ENCODE data around the gene EHMT1.

Gene EHMT1

GRCh38 chr9:137756045-137756744 lies 137.4 kb downstream of the EHMT1 start:
- H3K4me3 ChIP-seq (ENCODE audit: insufficient read depth, low read depth, low read length, poor library complexity, severe bottlenecking): no peak overlapping the region

GRCh38 chr9:137757139-137757538 lies 138.3 kb downstream of the EHMT1 start:
- no peak for DNase-seq
- Histone ChIP-seq H3K4me1 (ENCODE audit: control insufficient read depth, insufficient read depth, low read length, poor library complexity, severe bottlenecking) (peaks cover 10% of the 10 kb centered on the region), H3K4me3 (ENCODE audit: insufficient read depth, low read depth, low read length, poor library complexity, severe bottlenecking) (no peak overlapping the region), H3K36me3 (ENCODE audit: control insufficient read depth, insufficient read depth, low read length) (peaks cover 53% of the 10 kb centered on the region), H3K27me3 (replicated peaks; ENCODE audit: control insufficient read depth, insufficient read depth, low read length, poor library complexity, severe bottlenecking) (no peaks in the 10 kb centered on the region), H3K27ac (ENCODE audit: insufficient read depth, low read length, poor library complexity, severe bottlenecking) (no peak overlapping the region), H3K9me3 (ENCODE audit: control insufficient read depth, low read length) (peaks cover 5% of the 10 kb centered on the region)

More at GRCh38 chr9:137756045-137756744, 137.4 kb downstream of the EHMT1 start:
- DNase-seq: no peak
- peaks cover 10% of the 10 kb centered on the region for H3K4me1 ChIP-seq (ENCODE audit: control insufficient read depth, insufficient read depth, low read length, poor library complexity, severe bottlenecking)
- H3K36me3 ChIP-seq (ENCODE audit: control insufficient read depth, insufficient read depth, low read length): peaks cover 58% of the 10 kb centered on the region
- no peaks in the 10 kb centered on the region for H3K27me3 ChIP-seq (replicated peaks; ENCODE audit: control insufficient read depth, insufficient read depth, low read length, poor library complexity, severe bottlenecking)
- no peak overlapping the region for H3K27ac ChIP-seq (ENCODE audit: insufficient read depth, low read length, poor library complexity, severe bottlenecking)
- H3K9me3 ChIP-seq (ENCODE audit: control insufficient read depth, low read length): peaks cover 5% of the 10 kb centered on the region

DNA sequence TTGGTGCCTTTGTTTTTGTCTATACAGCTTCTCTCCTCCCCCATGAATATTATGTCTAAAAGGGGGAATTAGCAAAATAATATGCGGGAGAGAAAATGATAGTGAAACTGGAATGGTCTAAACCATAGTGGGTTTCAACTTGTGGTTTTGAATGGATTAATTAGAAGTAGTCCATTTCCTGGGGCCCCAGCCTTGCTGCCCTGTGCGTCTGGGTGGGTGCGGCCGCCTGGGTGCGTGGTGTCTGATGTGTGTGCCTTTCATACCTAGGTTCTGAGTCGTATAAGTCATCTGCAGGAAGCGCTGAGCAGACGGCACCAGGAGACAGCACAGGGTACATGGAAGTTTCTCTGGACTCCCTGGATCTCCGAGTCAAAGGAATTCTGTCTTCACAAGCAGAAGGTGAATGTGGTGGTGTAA lies 138.8 kb downstream of the EHMT1 start:
- no peak for DNase-seq
- peaks cover 53% of the 10 kb centered on the region for H3K36me3 ChIP-seq (ENCODE audit: control insufficient read depth, insufficient read depth, low read length)
- H3K27ac ChIP-seq (ENCODE audit: insufficient read depth, low read length, poor library complexity, severe bottlenecking): no peak overlapping the region

DNA sequence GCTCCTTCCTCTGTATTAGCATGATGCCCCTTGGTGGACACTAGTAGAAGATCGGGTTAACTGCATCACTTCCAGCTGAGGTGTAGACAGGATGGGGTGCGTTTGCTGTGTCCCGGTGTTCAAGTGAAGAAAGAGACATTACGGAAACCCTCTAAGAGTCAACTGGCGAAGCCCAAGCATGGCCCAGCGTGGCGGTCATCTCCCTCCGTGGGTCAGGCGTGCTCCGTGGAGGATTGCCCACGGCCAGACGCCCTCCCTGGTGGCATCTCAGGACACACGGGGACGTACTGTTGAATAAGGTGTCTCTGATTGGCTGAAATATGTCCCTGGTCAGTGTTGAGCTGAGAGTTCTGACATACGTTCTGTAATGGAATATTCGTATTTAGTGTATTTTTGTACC lies 139.3 kb downstream of the EHMT1 start:
- no peak for DNase-seq
- Histone ChIP-seq H3K27me3 (replicated peaks; ENCODE audit: control insufficient read depth, insufficient read depth, low read length, poor library complexity, severe bottlenecking) (no peaks in the 10 kb centered on the region), H3K4me1 (ENCODE audit: control insufficient read depth, insufficient read depth, low read length, poor library complexity, severe bottlenecking) (peaks cover 10% of the 10 kb centered on the region), H3K27ac (ENCODE audit: insufficient read depth, low read length, poor library complexity, severe bottlenecking) (no peak overlapping the region), H3K36me3 (ENCODE audit: control insufficient read depth, insufficient read depth, low read length) (peaks cover 53% of the 10 kb centered on the region), H3K9me3 (ENCODE audit: control insufficient read depth, low read length) (peaks cover 5% of the 10 kb centered on the region), H3K4me3 (ENCODE audit: insufficient read depth, low read depth, low read length, poor library complexity, severe bottlenecking) (no peak overlapping the region)

More for the DNA sequence above, 138.8 kb downstream of the EHMT1 start:
- H3K9me3 ChIP-seq (ENCODE audit: control insufficient read depth, low read length): peaks cover 5% of the 10 kb centered on the region
- H3K4me3 ChIP-seq (ENCODE audit: insufficient read depth, low read depth, low read length, poor library complexity, severe bottlenecking): peak overlapping the region; percentile 11
- no peaks in the 10 kb centered on the region for H3K27me3 ChIP-seq (replicated peaks; ENCODE audit: control insufficient read depth, insufficient read depth, low read length, poor library complexity, severe bottlenecking)
- peaks cover 10% of the 10 kb centered on the region for H3K4me1 ChIP-seq (ENCODE audit: control insufficient read depth, insufficient read depth, low read length, poor library complexity, severe bottlenecking)

DNA sequence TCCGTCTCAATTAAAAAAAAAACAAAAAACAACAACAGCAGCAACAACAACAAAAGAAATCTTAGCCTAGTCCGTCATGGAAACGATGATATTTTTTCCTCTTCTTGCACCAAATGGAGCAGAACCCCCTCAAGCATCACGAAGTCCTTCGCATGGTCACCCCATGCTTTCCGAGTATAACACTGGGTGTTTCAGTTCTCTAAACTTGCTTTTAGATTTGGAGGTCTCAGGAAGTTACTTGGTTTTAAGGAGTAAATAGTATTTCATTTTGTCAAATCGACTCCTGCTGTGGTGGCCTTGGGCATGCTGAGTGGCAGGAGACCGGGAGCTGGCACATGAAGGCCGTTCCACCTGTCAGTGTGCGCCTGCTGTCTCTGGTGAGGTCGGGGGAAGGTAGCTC lies 140.3 kb downstream of the EHMT1 start:
- DNase-seq: no peak
- no peak overlapping the region for H3K4me3 ChIP-seq (ENCODE audit: insufficient read depth, low read depth, low read length, poor library complexity, severe bottlenecking)
- peaks cover 57% of the 10 kb centered on the region for H3K36me3 ChIP-seq (ENCODE audit: control insufficient read depth, insufficient read depth, low read length)
- peaks cover 10% of the 10 kb centered on the region for H3K4me1 ChIP-seq (ENCODE audit: control insufficient read depth, insufficient read depth, low read length, poor library complexity, severe bottlenecking)
- H3K27ac ChIP-seq (ENCODE audit: insufficient read depth, low read length, poor library complexity, severe bottlenecking): no peak overlapping the region
- H3K9me3 ChIP-seq (ENCODE audit: control insufficient read depth, low read length): peaks cover 5% of the 10 kb centered on the region
- no peaks in the 10 kb centered on the region for H3K27me3 ChIP-seq (replicated peaks; ENCODE audit: control insufficient read depth, insufficient read depth, low read length, poor library complexity, severe bottlenecking)

DNA sequence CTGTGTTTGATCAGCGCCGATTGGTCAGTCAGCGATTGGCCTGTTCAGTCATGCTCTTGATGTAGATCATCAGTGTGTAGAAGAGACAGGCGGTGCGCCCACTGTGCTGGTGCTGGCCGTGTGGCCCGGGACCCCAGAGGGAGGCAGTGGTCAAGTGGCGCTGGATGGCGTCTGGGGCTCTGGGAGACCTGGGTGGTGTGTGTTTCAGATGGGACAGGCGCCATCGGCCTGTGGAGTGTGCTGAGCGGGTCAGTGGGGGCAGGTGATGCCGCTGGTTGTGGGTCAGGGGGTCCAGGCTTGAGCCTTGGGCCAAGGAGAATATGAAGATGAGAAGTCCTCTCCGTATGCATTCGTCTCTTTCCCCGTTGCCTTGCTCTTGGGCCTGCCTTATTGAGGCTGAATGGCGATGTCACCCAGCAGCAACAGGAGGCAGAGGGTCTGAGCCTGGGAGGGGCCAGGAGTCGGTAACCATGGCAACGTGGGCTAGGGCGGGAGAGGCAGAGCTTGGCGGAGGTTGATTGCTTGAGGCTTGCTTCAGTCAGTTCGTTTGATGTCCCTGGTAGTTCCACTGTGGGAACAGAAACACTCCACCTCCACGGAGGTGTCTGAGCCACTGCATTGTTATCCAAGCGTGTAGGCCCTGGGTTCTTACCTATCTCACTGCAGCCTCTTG lies 141.0 kb downstream of the EHMT1 start:
- Histone ChIP-seq H3K4me1 (ENCODE audit: control insufficient read depth, insufficient read depth, low read length, poor library complexity, severe bottlenecking) (peaks cover 10% of the 10 kb centered on the region), H3K9me3 (ENCODE audit: control insufficient read depth, low read length) (peaks cover 5% of the 10 kb centered on the region), H3K27ac (ENCODE audit: insufficient read depth, low read length, poor library complexity, severe bottlenecking) (no peak overlapping the region), H3K4me3 (ENCODE audit: insufficient read depth, low read depth, low read length, poor library complexity, severe bottlenecking) (no peak overlapping the region), H3K36me3 (ENCODE audit: control insufficient read depth, insufficient read depth, low read length) (peaks cover 54% of the 10 kb centered on the region), H3K27me3 (replicated peaks; ENCODE audit: control insufficient read depth, insufficient read depth, low read length, poor library complexity, severe bottlenecking) (no peaks in the 10 kb centered on the region)
- no peak for DNase-seq

- Histone ChIP-seq H3K9me3 (ENCODE audit: control insufficient read depth, low read length) (peaks cover under 1% of the 10 kb centered on the region), H3K4me1 (ENCODE audit: control insufficient read depth, insufficient read depth, low read length, poor library complexity, severe bottlenecking) (peaks cover 10% of the 10 kb centered on the region), H3K4me3 (ENCODE audit: insufficient read depth, low read depth, low read length, poor library complexity, severe bottlenecking) (no peak overlapping the region), H3K36me3 (ENCODE audit: control insufficient read depth, insufficient read depth, low read length) (peaks cover 51% of the 10 kb centered on the region), H3K27ac (ENCODE audit: insufficient read depth, low read length, poor library complexity, severe bottlenecking) (no peak overlapping the region), H3K27me3 (replicated peaks; ENCODE audit: control insufficient read depth, insufficient read depth, low read length, poor library complexity, severe bottlenecking) (no peaks in the 10 kb centered on the region)
- no peak for DNase-seq
Observed at GRCh38 chr9:137760426-137760825, 141.6 kb downstream of the EHMT1 start.

GRCh38 chr9:137761032-137761431 lies 142.2 kb downstream of the EHMT1 start:
- H3K27ac ChIP-seq (ENCODE audit: insufficient read depth, low read length, poor library complexity, severe bottlenecking): no peak overlapping the region
- peaks cover 10% of the 10 kb centered on the region for H3K4me1 ChIP-seq (ENCODE audit: control insufficient read depth, insufficient read depth, low read length, poor library complexity, severe bottlenecking)
- no peak overlapping the region for H3K4me3 ChIP-seq (ENCODE audit: insufficient read depth, low read depth, low read length, poor library complexity, severe bottlenecking)
- no peak for DNase-seq
- H3K36me3 ChIP-seq (ENCODE audit: control insufficient read depth, insufficient read depth, low read length): peaks cover 45% of the 10 kb centered on the region
- H3K27me3 ChIP-seq (replicated peaks; ENCODE audit: control insufficient read depth, insufficient read depth, low read length, poor library complexity, severe bottlenecking): no peaks in the 10 kb centered on the region
- H3K9me3 ChIP-seq (ENCODE audit: control insufficient read depth, low read length): no peaks in the 10 kb centered on the region

DNA sequence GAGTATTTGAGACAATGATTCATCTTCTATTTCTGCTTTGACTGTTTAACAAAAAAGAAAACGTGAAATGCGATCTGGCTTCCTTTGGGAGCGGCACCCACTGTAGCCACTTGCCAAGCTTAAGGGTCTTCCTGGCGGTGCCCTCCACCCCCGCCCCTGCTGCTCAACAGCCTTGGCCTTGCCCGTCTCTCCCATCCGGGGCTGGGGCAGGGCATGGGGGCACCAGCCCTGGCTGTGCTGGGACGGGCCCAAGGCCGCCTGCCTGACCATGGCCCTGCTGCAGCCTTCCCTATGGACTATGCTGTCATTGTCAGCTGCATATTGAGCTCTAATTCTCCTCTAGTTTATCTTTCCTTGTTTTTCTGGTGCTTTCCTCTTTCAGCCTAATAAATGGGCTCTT lies 143.0 kb downstream of the EHMT1 start:
- H3K4me3 ChIP-seq (ENCODE audit: insufficient read depth, low read depth, low read length, poor library complexity, severe bottlenecking): no peak overlapping the region

DNA sequence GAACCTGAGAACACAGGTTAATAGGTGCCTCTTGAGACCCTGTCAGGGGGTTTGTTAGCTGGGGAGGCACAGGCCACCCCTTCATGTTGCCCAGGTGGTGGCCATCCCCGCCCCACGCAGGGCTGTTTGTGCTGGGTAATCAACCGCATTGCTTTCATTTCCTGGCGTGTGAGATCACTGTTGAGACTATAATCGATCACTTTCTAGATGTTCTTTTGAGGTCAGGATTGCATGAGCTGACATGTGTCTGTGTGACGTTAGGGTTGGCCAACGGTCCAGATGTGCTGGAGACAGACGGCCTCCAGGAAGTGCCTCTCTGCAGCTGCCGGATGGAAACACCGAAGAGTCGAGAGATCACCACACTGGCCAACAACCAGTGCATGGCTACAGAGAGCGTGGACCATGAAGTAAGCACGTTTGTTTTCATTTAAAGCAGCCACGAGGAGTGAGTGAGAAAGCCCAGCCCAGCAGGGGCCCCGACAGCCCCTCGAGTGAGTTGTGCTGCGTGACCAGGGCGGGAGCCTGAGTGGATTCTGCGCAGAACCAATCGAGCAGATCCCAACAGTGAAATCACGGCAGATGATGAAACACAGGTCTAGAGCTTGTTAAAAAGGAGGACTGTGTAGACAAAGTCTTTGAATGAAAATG lies 143.7 kb downstream of the EHMT1 start:
- H3K9me3 ChIP-seq (ENCODE audit: control insufficient read depth, low read length): no peaks in the 10 kb centered on the region
- H3K4me1 ChIP-seq (ENCODE audit: control insufficient read depth, insufficient read depth, low read length, poor library complexity, severe bottlenecking): peaks cover 3% of the 10 kb centered on the region
- DNase-seq: no peak
- peaks cover 42% of the 10 kb centered on the region for H3K36me3 ChIP-seq (ENCODE audit: control insufficient read depth, insufficient read depth, low read length)
- H3K27ac ChIP-seq (ENCODE audit: insufficient read depth, low read length, poor library complexity, severe bottlenecking): no peak overlapping the region
- no peaks in the 10 kb centered on the region for H3K27me3 ChIP-seq (replicated peaks; ENCODE audit: control insufficient read depth, insufficient read depth, low read length, poor library complexity, severe bottlenecking)
- H3K4me3 ChIP-seq (ENCODE audit: insufficient read depth, low read depth, low read length, poor library complexity, severe bottlenecking): no peak overlapping the region

More for the DNA sequence above, 143.0 kb downstream of the EHMT1 start:
- Histone ChIP-seq H3K27ac (ENCODE audit: insufficient read depth, low read length, poor library complexity, severe bottlenecking) (no peak overlapping the region), H3K27me3 (replicated peaks; ENCODE audit: control insufficient read depth, insufficient read depth, low read length, poor library complexity, severe bottlenecking) (no peaks in the 10 kb centered on the region), H3K9me3 (ENCODE audit: control insufficient read depth, low read length) (no peaks in the 10 kb centered on the region), H3K4me1 (ENCODE audit: control insufficient read depth, insufficient read depth, low read length, poor library complexity, severe bottlenecking) (peaks cover 9% of the 10 kb centered on the region), H3K36me3 (ENCODE audit: control insufficient read depth, insufficient read depth, low read length) (peaks cover 42% of the 10 kb centered on the region)
- no peak for DNase-seq

Data from effector memory CD4-positive, alpha-beta T cell (primary cell).